Endothelial cell of umbilical vein (primary cell): Measurements from ENCODE around the gene PGA5. TPM values are rescaled to one million over a fixed set of nuclear protein-coding genes. Genes with fewer than 3 reads are reported as not detected.

ENCODE experiments used
- BruUV-seq: library from RNA; stranded (reverse); fragments of 400-500 nt; replicated peaks from 2 replicates; lab custom pipeline; 2021; lab: Mats Ljungman, UMichigan
- CTCF ChIA-PET: fragments of 300-600, 350-600 bp; sonication (Branson Sonifier 250); formaldehyde crosslinking; loops from one replicate; lab custom pipeline; 2021; ENCODE audit warnings: antibody characterized with exemption, inconsistent platforms; lab: Charles Lee
- POLR2A ChIA-PET: fragments of 300-600, 350-600 bp; sonication (Branson Sonifier 250); formaldehyde crosslinking; loops from one replicate; lab custom pipeline; 2021; ENCODE audit warnings: antibody characterized with exemption, inconsistent platforms; lab: Charles Lee
- DNase-seq: peaks from one replicate; pipeline ENCODE4 v3.0.0-alpha.2; 2011; ENCODE audit warnings: low read depth, low spot score
- FAIRE-seq: peaks from 2 replicates; lab custom pipeline; 2011; peaks lifted over from hg19 to GRCh38; lab: Jason Lieb, UNC
- H2AFZ ChIP-seq: 2 replicates; pipeline ENCODE4 v1.6.0; 2012; ENCODE audit warnings: low read depth, low read length, control low read depth, inconsistent platforms
- H3K27ac ChIP-seq: 2 replicates; pipeline ENCODE4 v1.5.1; 2011; ENCODE audit warnings: low read depth, mild to moderate bottlenecking, control low read depth, low read length, moderate library complexity; ENCODE audit not compliant: insufficient read depth
- H3K27me3 ChIP-seq, 2 experiments: 2 replicates each; pipeline versions ENCODE4 v1.6.0 to v1.6.1; 2011; ENCODE audit warnings: low read length in 2 of 2, mixed read lengths in 1 of 2; ENCODE audit not compliant: control insufficient read depth in 2 of 2, insufficient read depth in 2 of 2
- H3K36me3 ChIP-seq, 2 experiments: 2 replicates in 1 of 2; 3 replicates in 1 of 2; pipeline ENCODE4 v1.5.1; 2011; ENCODE audit warnings: low read length in 2 of 2, mild to moderate bottlenecking in 1 of 2, moderate library complexity in 1 of 2; ENCODE audit not compliant: control insufficient read depth in 2 of 2, insufficient read depth in 2 of 2; ENCODE audit errors: extremely low read depth in 1 of 2
- H3K4me1 ChIP-seq: 3 replicates; pipeline ENCODE4 v1.5.1; 2011; ENCODE audit warnings: mild to moderate bottlenecking, low read length; ENCODE audit not compliant: control insufficient read depth, insufficient read depth; ENCODE audit errors: extremely low read depth
- H3K4me2 ChIP-seq: 2 replicates; pipeline ENCODE4 v1.6.1; 2011; ENCODE audit warnings: low read length, control low read depth, mixed read lengths; ENCODE audit not compliant: insufficient read depth
- H3K4me3 ChIP-seq, 3 experiments: fragments of 200-600 bp in 1 of 3; sonication (generic), shearing (Covaris generic) in 1 of 3; replicated peaks in 1 of 3; 2 replicates each; pipeline ENCODE4 v1.5.1; 2011 to 2016; ENCODE audit warnings: control low read depth in 3 of 3, low read length in 3 of 3, mild to moderate bottlenecking in 2 of 3, inconsistent platforms in 1 of 3, low read depth in 1 of 3, moderate library complexity in 1 of 3; ENCODE audit not compliant: insufficient read depth in 1 of 3
- H3K79me2 ChIP-seq: 2 replicates; pipeline ENCODE4 v1.6.0; 2012; ENCODE audit warnings: low read length, inconsistent platforms; ENCODE audit not compliant: control insufficient read depth, insufficient read depth
- H3K9ac ChIP-seq: replicated peaks from 2 replicates; pipeline ENCODE3; 2011; ENCODE audit warnings: low read length, control low read depth; ENCODE audit not compliant: insufficient read depth; ENCODE audit errors: extremely low read depth
- H3K9me1 ChIP-seq: replicated peaks from 3 replicates; pipeline ENCODE4 v1.6.0; 2011; ENCODE audit warnings: mild to moderate bottlenecking, low read length; ENCODE audit not compliant: control insufficient read depth, insufficient read depth; ENCODE audit errors: extremely low read depth
- H3K9me3 ChIP-seq: replicated peaks from 2 replicates; pipeline ENCODE4 v1.5.1; 2012; ENCODE audit warnings: low read length, inconsistent platforms; ENCODE audit not compliant: control insufficient read depth, insufficient read depth
- H4K20me1 ChIP-seq: replicated peaks from 2 replicates; pipeline ENCODE3; 2011; ENCODE audit warnings: mild to moderate bottlenecking, low read length; ENCODE audit not compliant: control insufficient read depth, insufficient read depth; ENCODE audit errors: extremely low read depth
- CTCF ChIP-seq, 2 donors: IDR thresholded peaks; 1 replicate in 1 of 2; 2 replicates in 1 of 2; pipeline ENCODE4 v1.5.1; 2011; ENCODE audit warnings: low read length in 2 of 2, mild to moderate bottlenecking in 2 of 2, moderate library complexity in 2 of 2, control low read depth in 1 of 2, inconsistent platforms in 1 of 2, low read depth in 1 of 2; ENCODE audit not compliant: insufficient read depth in 1 of 2; ENCODE audit errors: extremely low read depth in 1 of 2
- EZH2 ChIP-seq: IDR thresholded peaks from 2 replicates; pipeline ENCODE4 v1.6.1; 2012; ENCODE audit warnings: borderline replicate concordance, low read depth, mild to moderate bottlenecking, moderate library complexity, low read length, inconsistent platforms; ENCODE audit not compliant: severe bottlenecking
- FOS ChIP-seq: IDR thresholded peaks from 2 replicates; pipeline ENCODE4 v1.6.1; 2011; ENCODE audit warnings: mild to moderate bottlenecking, low read length, moderate library complexity, borderline replicate concordance; ENCODE audit not compliant: insufficient read depth
- GATA2 ChIP-seq: IDR thresholded peaks from 2 replicates; pipeline ENCODE4 v1.7.0; 2011; ENCODE audit warnings: low read depth, mild to moderate bottlenecking, moderate library complexity, mixed read lengths, low read length; ENCODE audit not compliant: insufficient read length, insufficient read depth
- JUN ChIP-seq: IDR thresholded peaks from 2 replicates; pipeline ENCODE4 v1.6.1; 2011; ENCODE audit warnings: borderline replicate concordance, low read depth; ENCODE audit not compliant: insufficient read length, insufficient read depth
- MAX ChIP-seq: IDR thresholded peaks from 2 replicates; pipeline ENCODE4 v1.6.1; 2011; ENCODE audit not compliant: insufficient read depth, insufficient read length
- MYC ChIP-seq: IDR thresholded peaks from one replicate; pipeline ENCODE4 v1.6.1; 2011; ENCODE audit warnings: mild to moderate bottlenecking, low read depth, low read length
- POLR2A ChIP-seq: IDR thresholded peaks from 2 replicates; pipeline ENCODE4 v1.6.1; 2012; ENCODE audit warnings: low read depth, mild to moderate bottlenecking, control low read depth, low read length
- POLR2AphosphoS5 ChIP-seq: IDR thresholded peaks from 2 replicates; pipeline ENCODE4 v1.6.1; 2012; ENCODE audit warnings: low read depth, mild to moderate bottlenecking, control low read depth, low read length, moderate library complexity; ENCODE audit not compliant: insufficient read depth
- dilution Hi-C: fragments of 300-500 bp; cut with MboI; formaldehyde crosslinking; loops from one replicate; pipeline ENCODE4 v1.15.0; 2019; ENCODE audit warnings: low sequenced_read_pairs; ENCODE audit not compliant: extremely low pct_ligation_motif_present
- intact Hi-C: fragments of 100-400 bp; cut with micrococcal nuclease; formaldehyde crosslinking; loops from one replicate; pipeline ENCODE4 v1.10.0; 2022
- polyA plus RNA-seq, 4 experiments: library from polyadenylated mRNA; depleted of rRNA in 3 of 4; stranded (reverse) in 3 of 4; unstranded in 1 of 4; fragments of >200 nt; gene quantifications; 2 replicates each; pipeline versions ENCODE4 v1.2.1 to v1.2.3, GENCODE V29; 2011 to 2012; ENCODE audit warnings: missing spikeins in 1 of 4
- total RNA-seq: library from RNA; stranded (reverse); gene quantifications from 2 replicates; pipeline ENCODE4 v1.2.3, GENCODE V29; 2021

Gene PGA5
- total and polyA plus RNA-seq, 2 donors (not counting 3 experiments of a cell fraction or from before 2014, with no cell fraction given), result not detected

- no peaks in the 10 kb centered on the region for H4K20me1 ChIP-seq
- H3K4me2 ChIP-seq, result no peak overlapping the region
- no peak for FAIRE-seq
- no peak overlapping the region for H2AFZ ChIP-seq
- peaks cover 20% of the 10 kb centered on the region for H3K4me1 ChIP-seq
- TF ChIP-seq POLR2AphosphoS5 (no peak), EZH2 (no peak), POLR2A (no peak), MAX (no peak), JUN (no peak), MYC (no peak)
- H3K79me2 ChIP-seq, result no peaks in the 10 kb centered on the region
- no TSS peak for BruUV-seq
- H3K27me3 ChIP-seq, result peaks cover 5 to 9% of the 10 kb centered on the region in 2 experiments
- H3K9me3 ChIP-seq, result no peaks in the 10 kb centered on the region
- no peak for DNase-seq
- no peaks in the 10 kb centered on the region for H3K36me3 ChIP-seq
- H3K4me3 ChIP-seq, result no peak overlapping the region
- dilution Hi-C loops (no loop called here), intact Hi-C loops (no loop called here)
- CTCF ChIA-PET, result no interaction called here
- H3K9ac ChIP-seq, result no peak overlapping the region
- no peaks in the 10 kb centered on the region for H3K9me1 ChIP-seq
- POLR2A ChIA-PET, result no interaction called here
- H3K27ac ChIP-seq, result no peak overlapping the region
These were observed 50.1 kb downstream of the PGA5 start for GRCh38 chr11:61290905-61291690.

- Histone ChIP-seq H3K27me3 (peaks cover 5 to 9% of the 10 kb centered on the region in 2 experiments), H3K79me2 (no peaks in the 10 kb centered on the region), H3K4me3 (no peak overlapping the region), H3K9ac (no peak overlapping the region), H3K36me3 (no peaks in the 10 kb centered on the region), H2AFZ (no peak overlapping the region), H3K4me1 (peaks cover 26% of the 10 kb centered on the region), H3K4me2 (no peak overlapping the region), H4K20me1 (no peaks in the 10 kb centered on the region), H3K9me3 (no peaks in the 10 kb centered on the region), H3K9me1 (no peaks in the 10 kb centered on the region), H3K27ac (no peak overlapping the region)
- dilution Hi-C loops (no loop called here), intact Hi-C loops (no loop called here)
- TF ChIP-seq FOS, result no peak
- no peak for TF ChIP-seq POLR2A
- no peak for TF ChIP-seq JUN
- TF ChIP-seq CTCF (IDR thresholded peaks at IDR 0.05; ENCODE audit: extremely low read depth in 1 of 2, insufficient read depth in 1 of 2, low read depth in 1 of 2, low read length in 2 of 2), result no peak
- TF ChIP-seq GATA2, result no peak
- FAIRE-seq, result no peak
- ChIA-PET CTCF (interaction anchor here (1.1 to 3.2 kb wide), 3 partner anchors 9 to 93 kb away, joined by 3 to 33 read pairs (median 3); no protein-coding TSS in a partner anchor), POLR2A (no interaction called here)
- no peak for DNase-seq
- no TSS peak for BruUV-seq
These were observed 51.4 kb downstream of the PGA5 start for GRCh38 chr11:61292356-61292755.
